Hematopoietic multipotent progenitor cell treated with erythropoietin and hydrocortisone succinate and interleukin-3 and kit ligand, for 15 days (in vitro differentiated cells): ENCODE results near the gene CTCFL.
A peak's percentile ranks its signal among the peaks of the same experiment; 100 is the strongest.

ENCODE experiments used
- DNase-seq: peaks from one replicate; pipeline ENCODE4 v3.0.0-alpha.2; 2015; ENCODE audit warnings: low spot score

The CTCFL gene

DNA sequence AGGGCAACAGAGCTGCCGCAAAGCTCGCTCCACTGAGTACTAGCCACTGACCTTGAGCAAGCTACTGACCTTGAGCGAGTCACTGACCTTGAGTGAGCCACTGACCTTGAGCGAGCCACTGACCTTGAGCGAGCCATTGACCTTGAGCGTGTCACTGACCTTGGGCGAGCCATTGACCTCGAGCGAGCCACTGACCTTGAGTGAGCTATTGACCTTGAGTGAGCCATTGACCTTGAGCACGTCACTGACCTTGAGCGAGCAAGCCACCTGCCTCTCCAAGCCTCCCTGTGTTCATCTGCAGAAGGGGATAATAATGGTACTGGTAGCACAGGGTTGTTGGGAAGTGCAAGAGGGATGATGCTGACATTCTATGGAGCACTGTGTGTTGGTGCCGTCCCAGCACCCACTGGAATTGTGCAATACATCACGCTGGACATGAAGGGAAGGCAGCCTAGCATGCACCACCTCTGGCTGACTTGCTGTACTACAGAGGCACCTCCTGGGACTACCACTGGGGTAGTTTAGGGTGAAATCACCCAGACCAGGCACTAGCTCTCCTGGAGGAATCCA is 60.2 kb downstream of the CTCFL start:
- no peak for DNase-seq

GRCh38 chr20:57462781-57463180 is 62.2 kb downstream of the CTCFL start:
- no peak for DNase-seq

GRCh38 chr20:57461726-57462125 is 63.2 kb downstream of the CTCFL start:
- no peak for DNase-seq

DNA sequence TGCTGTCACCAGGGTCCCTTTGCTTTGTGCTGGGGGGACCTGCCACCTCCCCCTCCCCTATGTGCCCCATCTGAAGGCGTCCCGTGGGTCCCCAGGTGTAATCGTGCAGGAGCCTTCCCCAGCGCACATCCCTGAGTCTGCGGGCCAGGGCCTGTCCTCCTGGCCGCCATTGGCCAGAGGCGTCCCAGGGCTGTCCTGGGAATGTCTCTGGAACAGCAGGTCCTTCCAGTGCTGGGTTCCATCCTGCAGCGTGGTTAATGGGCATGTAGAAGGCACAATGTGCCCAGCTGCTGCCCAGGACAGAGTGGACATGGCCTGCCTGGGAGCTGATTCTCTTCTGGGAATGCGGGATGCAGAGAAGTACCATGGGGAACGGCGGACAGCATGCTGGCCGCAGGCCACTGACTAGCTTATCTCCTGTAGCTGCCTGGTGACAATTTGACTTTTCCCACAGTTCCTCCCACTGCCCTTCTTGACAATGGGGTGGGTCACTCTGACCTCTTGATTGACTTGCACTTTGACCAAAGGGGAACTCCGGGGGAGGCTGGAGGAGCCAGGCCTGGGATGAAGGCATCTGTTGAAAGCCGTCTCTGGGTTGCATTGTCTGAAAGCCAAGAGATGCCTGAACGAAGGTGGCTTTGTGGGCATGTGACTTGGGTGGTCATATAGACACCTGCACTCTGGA is 64.0 kb downstream of the CTCFL start:
- DNase-seq: no peak

- no peak for DNase-seq
Measured at GRCh38 chr20:57459897-57460296, 65.0 kb downstream of the CTCFL start.

- no peak for DNase-seq
Measured at GRCh38 chr20:57459278-57459677, 65.7 kb downstream of the CTCFL start.

DNA sequence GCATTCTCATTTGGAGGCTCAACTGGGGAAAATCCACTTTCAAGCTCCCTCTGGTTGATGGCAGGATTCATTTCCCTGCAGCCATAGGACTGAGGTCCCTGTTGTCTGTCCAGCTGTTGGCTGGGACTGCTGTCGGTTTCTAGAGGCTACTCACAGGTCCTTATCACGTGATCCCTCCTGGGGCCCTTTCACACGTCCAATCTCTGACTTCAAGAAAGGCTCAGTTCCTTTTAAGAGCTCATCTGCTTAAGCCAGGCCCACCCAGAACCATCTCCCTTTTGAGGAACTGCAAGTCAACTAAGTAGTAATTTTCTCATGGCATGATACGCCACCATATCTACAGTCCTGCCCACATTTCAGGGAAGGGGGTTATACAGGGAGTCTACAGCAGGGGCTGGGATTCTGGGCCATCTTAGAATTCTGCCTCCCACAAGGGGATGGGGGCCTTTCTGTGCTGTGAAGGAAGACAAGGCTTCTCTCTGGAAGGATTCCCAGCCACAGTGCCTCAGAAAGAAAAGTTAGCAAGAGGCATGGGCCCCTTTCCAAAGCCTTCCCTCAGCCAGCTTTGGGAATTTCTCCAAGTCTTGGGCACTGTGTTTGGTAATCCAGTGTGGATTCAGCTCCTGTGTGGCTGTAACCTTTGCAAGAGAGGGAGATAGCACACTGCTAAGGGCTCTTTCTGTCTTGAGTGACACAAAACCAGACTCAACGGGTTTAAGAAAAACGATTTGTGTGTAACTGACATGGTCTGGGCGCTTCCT is 66.4 kb downstream of the CTCFL start:
- DNase-seq: no peak

DNA sequence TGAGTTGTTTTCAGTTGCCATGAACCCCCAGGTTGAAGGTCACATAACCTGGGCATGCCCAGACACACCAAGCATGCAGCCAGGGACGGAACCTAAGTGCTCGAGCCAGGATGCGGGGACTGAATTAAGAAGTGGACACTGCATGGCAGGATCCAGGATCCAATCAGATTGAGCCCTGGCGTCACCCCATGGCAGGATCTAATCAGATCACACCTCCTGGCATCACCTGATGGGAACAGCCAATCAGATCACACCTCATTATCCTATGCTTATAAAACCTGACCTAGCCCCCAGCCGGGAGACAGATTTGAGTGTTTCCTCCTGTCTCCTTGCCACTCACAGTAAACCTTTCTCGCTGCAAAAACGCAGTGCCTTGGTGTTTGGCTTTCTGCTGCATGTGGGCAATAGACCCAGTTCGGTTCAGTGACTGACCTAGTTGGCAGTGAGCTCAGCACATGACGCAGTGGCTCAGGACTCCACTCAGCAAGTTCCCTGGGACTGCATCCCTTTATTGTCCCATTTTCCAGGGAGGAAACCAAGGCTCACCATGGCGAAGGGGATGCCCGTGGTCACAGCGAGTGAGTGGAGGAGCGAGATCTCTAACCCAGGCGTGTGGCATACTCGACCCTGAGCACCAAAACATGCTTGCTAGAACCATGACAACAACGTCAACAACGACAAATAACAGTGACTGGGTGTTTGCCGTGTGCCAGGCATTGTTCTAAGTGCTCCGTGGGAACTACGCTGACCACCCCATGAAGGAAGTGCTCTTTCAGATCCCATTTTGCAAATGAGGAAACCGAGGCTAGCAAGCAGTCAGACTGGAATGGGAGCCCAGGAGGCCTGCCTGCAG is 67.5 kb downstream of the CTCFL start:
- DNase-seq: no peak

GRCh38 chr20:57456116-57456515 is 68.8 kb downstream of the CTCFL start:
- no peak for DNase-seq

- DNase-seq: no peak
Measured at GRCh38 chr20:57455386-57455785, 69.6 kb downstream of the CTCFL start.

DNA sequence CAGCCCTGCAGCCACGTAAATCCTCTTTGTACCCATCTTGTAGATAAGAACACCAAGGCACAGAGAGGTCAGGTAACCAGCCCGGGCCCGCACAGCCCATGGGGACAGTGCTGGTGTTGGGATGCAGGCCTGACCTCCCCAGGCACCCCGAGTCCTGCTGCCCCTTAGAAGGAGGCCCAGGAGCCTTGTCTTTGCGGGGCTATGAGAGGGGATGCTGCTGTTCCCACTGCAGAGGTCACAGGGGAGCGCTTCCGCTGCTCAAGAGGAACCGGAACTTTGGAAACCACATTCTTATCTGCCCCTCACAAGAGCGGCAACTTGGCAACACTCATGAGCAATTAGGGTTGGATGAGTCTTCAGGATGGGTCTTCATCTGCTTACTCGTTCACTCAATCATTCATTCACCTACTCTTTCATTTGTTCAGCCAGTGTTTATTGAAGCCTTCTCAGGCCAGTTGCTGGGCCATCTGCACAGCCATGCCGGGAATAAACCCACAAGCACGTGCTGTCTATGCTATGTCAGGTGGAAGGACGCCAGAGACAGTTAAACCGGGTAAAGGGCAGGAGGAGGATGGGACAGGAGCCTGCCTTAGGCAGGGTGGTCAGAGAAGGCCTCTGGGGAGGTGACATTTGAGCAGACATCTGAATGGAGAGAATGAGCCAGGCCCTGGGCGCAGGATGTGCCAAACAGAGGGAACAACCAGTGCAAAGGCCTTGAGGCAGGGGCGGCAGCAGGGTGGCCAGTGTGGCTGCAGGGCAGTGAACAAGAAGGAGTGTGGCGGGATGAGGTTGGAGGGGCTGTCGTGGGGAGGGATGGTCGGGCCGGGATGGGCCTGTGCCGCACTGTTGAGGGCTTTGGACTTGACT is 72.9 kb downstream of the CTCFL start:
- DNase-seq: peak; percentile 78

GRCh38 chr20:57451431-57451794 is 73.5 kb downstream of the CTCFL start:
- DNase-seq: no peak

DNA sequence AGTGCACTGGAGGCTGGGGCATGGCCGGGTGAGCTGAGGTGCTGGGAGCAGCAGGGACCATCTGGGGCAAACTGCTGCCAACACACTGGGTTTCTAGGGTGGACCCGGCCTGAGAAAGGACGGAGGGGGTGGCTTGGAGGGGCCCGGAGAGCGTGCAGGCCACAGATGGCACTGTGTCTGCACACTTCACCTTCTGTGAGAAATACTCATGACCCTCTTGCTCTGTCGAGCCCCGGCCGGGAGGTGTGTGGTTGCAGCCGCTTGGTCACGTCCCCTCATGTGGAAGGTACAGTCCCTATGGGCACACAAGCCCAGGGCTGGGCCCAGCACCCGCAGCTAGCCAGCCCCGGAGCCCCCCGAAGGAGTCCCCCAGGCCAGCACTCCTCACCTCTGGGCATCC is 74.0 kb downstream of the CTCFL start:
- DNase-seq: no peak

DNA sequence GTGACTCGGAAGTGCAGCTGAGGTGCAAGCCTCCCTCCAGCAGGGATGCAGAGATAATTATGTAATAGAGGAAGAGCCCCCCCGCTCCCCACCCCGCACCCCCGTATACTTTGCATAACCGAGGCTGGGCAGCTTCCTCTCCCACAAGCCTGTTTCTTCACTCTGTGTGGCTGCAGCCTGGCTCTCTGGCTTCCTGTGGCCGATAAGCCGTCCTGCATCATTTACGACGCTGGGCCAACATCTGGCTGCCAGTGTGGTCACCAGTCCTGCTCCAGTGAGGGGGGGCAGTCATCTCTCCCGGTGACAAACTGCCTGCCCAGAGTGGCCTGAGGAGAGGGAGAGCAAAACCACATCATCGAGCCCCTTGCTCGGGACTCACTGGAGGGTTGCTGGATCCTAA is 74.5 kb downstream of the CTCFL start:
- peak; percentile 42 for DNase-seq

- DNase-seq: no peak
Measured at GRCh38 chr20:57449398-57450354, 75.3 kb downstream of the CTCFL start.

DNA sequence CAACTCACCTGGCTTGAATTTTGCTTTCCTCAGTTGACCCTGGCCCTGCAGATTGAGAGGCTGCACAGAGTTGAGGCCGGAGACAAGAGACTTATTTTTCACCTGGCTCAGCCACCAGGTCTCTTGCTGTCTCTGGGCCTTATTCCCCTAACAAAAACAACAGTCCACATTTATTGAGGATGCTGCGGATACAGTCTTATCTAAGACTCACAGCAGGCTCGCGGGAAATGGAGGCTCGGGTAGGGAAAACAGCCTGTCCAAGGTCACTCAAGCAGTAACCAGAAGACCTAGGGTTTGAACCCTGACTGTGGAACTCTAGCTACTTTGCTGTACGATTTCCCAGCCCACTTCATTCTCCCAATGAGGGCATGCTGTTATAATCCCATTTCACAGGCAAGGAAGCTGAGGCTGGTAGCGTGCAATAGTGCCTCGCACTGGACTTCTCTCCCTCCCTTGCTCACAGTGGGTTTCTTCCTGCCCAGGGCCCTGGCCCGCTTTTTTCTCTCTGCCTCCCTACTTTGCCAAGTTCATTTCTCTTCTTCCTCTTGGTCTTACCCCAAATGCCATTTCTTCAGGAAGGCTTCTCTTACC is 76.1 kb downstream of the CTCFL start:
- no peak for DNase-seq
